AG08396 (cell line): ENCODE results near the gene IFNA5.

Experiments
- DNase-seq: peaks from one replicate; pipeline ENCODE4 v3.0.0; 2012; ENCODE audit warnings: low spot score, mixed read lengths

Gene IFNA5

DNA sequence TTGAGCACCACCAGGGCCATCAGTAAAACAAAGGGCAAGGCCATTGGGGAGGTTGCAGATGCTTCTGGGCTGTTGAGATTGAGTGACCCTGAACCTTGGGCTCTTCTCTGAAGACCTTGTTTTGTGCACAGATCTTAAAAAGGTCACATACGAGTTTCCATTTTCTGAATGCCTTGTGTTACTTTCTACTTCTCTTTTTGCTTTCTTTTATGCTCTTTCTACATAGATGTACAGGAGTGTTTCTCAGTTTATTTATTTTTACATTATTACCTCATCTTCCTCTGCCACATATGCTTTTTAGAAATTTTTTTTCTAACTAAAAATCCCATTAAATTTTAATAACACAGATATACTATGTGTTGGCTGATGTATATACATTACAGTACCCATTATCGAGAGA is at the start of gene IFNA5:
Gene IFNA5 (minus strand): TSS at position 101 of the 400 bp plus-strand sequence. CDS start 57 bp downstream, at position 44.
- no peak for DNase-seq

DNA sequence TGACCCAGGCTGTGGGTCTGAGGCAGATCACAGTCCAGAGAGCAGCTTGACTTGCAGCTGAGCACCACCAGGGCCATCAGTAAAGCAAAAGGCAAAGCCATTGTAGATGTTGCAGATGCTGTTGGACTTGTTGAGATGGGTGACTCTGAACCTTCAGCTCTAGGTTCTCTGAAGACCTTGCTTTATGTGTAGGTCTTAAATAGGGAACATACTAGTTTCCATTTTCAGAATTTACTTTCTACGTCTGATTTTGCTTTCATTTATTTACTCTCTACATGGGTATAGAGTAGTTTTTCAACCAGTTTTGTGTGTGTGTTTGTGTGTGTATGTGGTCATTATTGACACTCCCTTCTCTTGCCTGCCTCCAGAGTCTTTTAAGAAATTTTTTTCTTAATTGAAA is 45.7 kb upstream of the IFNA5 start, which contains the start of gene IFNA6:
Gene IFNA6 (minus strand): TSS at position 101 of the 400 bp plus-strand sequence. CDS start 0 bp downstream, at position 101.
- DNase-seq = no peak

DNA sequence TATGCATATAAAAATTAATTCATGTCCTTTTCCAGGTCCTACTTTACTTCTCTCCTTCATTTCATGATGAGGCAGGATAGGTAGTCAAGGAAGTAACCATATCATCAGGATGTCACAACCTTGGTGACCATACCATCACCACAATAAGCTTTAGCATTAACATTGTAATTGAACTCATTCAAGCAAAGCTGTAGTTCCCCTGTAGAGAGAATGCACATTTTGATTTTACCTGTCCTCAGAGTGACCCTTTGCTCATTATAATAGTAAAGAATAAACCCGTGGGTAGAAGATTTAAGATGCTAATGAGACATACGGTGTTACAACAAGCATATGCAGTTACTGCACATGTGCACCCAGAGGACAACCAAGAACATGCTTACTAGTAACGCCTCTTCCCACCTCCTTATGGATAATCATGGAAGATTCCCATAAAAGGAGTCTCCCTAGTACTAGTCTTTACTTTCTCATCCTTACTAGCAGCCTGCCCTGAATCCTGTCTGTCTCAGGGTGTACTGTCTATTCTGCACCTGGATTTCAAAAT is 43.4 kb upstream of the IFNA5 start:
- DNase-seq = no peak

DNA sequence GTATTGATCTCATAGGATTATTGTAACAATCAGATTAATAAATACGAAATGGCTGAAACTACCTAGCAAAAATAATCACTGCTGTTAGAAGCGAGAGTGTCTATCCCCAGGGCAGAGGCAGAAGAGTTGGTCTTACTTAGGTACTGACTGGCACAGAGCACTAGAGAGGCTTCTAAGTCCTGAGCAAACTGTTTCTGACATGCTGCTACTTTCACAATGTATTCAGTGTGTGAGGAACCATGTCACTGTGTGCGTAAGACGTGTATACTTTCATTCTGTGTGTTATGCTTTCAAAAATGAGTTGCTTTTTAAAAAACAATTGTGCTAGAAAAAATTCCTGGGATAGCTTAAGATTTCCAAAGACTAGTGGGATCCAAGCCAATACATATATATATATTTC is 35.6 kb upstream of the IFNA5 start:
- no peak for DNase-seq

DNA sequence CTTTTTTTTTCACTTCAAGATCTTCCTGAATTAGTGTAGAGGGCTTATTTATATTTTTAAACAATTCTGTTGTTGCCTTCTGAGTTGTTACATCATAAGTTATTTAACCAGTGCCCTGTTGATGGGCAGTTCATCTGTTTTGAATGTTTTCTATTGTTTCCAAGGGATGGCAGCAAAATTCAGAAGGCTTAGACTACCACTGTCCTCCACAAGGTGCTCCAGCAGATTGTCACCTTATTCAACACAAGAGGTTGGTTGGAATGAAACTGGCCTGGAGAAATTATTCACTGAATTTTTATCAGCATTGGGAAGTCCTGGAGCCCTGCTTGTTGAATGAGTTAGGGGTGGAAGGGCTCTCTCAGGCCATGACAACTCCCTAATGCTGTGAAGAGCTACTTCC is 31.3 kb upstream of the IFNA5 start:
- no peak for DNase-seq

DNA sequence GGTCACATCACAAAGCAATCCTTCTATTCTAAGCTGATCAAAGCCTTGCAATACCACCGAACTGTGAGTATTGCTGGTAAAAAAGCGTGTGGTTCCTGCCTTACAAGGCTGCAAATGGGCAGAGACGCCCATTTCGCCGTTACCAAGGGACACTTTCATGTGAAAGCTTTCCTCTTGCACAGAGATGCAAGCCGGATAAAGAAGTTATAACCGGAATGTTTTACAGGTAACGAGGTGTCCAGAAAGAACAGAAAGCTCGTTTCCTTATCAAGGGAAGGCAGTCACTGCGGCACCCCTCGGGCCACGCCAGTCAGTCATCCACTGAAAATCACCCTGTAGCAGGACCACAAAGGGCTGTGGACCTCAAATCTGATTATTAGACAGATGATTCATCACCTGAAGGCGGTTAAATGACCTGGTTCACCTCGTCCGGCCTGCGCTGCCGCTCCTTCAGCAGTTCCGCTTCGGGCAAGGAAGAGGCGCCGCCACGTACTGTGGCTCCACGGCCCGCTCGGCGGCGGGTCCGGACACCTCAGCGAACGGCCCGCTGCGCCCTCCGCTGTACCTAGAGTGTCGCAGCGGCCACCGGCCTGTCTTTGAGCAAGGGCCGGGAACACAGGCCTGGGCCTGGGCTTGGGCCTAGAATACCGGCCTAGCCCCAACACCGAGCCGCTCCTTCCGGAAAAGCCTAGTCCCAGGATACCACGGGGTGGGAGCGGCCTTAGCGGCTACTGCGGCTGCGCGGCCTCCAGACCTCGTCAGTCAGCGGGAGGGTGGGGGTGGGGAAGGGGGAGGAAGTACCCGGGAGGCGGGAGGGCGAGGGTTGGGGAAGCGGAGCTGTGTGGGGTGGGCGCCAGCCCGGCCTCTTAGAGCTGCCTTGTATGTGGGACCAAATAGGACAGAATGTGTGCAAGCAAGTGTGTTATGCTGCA is 29.9 kb upstream of the IFNA5 start, which contains the start of gene KLHL9:
Gene KLHL9 (minus strand): TSS at position 704 of the 932 bp plus-strand sequence. CDS start 545 bp downstream, at position 159.
- DNase-seq = peak; percentile 96

DNA sequence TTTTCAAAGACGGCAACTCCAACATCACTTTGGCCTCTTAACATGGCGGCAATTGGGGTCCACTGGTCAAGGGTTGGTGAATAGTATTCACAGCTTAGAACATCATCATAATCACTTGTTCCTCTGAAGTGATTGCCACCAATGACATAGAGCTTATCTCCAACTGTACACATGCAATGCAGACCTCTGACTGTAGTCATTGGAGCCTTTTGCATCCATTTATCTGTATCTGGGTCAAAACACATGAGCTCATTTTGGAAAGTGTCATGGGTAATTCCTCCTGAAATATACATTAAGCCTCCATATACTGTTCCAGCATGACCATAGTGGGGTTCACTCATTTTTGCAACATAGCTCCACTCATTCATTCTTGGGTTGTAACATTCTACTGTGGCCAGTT is 28.1 kb upstream of the IFNA5 start:
- no peak for DNase-seq

DNA sequence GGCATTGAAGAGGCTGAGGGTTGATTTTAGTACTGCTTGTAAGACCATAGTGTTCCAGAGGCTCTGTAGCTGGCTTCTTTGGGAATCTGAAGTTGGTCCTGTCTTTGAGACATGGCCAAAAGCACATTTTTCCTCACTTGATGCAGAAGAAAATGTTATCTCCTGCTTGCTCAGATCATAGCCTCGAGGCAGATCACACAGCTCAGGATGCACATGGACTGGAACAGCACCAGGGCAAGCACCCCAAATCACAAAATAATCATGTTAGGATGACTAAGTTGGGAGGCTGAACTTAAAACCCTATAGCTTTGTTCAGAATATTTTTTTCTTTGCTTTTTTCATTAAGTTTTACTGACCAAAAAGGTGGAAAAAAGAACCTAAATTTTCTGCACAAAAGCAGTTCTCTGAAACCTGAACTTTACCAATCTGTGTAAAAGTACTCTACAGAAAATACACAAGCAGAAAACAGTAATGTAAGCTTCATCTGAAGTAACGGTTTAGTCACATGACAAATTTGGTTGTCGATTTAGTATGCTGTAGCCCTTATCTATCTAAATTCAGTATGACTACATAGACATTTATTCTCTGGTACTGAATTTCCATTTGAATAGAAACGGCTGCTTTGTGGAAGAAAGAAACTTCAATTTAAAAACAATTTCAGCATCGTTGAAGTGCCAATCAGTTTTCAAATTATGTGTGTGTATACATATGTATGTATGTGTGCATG is 26.7 kb upstream of the IFNA5 start:
- no peak for DNase-seq

DNA sequence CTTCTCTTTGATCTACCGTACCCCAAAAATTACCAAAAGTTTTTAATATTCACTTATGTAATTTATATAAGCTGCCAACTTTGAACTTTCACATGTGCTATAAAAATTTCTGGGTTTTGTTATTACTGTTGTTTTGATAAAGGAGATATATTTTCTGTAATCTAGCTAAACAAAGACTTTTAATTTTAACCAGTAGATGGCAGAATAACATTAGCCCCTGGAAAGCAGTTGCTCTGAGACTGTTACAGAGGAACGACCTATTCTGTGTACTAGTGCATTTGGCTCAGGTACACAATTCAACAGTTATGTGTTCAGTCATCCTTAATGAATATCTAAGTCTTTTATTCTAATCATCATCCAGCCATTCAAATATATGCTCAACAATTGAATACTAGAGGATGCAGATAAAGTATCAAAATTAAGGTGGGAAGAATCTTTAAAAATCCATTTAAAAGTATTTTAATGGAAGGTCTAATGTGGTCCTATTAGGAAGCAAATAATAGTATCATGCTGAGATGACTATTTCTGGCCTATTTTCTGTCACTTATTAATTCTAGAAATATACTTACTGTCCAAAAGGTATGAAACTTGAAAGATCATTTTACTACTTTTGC is 21.5 kb upstream of the IFNA5 start:
- DNase-seq = peak; percentile 18

DNA sequence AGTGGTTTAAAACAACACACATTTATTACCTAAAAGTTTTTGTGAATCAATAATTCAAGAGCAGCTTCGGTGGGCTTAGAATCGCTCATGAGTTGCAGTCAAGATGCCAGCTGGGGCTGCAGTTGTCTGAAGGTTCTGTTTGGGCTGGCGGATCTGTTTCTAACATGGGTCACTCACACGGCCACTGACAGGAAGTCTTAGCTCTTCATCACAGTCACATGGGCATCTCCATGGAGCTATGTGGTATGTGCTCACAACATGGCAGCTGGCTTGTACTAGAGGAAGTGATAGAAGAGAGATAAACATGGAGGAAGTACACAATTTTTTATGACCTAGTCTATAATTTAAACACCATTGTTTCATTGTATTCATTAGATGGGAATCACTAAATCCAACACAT is 18.9 kb upstream of the IFNA5 start:
- no peak for DNase-seq

DNA sequence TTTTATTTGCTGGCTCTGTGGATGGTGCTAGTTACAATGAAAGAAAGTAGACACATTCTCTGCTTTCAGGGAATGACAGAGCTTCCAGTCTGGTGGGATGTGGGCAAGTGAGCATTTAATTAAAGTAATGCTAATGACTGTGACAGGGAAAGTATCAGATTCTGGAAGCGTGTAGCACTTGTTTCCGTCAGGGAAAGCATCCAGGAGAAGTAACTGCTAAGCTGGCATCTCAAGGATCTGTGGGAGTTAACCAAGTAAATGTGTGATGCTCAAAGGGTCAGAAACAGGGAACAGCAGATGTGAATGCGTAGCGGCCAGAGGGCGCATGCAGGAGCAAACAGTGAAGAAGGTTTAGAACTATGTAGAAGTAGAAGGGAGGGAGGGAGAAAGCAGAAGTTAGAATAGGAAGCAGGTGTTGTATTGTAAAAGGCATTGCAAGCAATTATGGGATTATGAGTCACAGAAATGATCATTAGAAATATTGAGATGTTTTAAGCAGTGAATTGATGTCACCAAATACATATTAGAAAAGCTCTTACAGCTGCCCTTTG is 17.9 kb upstream of the IFNA5 start:
- no peak for DNase-seq

DNA sequence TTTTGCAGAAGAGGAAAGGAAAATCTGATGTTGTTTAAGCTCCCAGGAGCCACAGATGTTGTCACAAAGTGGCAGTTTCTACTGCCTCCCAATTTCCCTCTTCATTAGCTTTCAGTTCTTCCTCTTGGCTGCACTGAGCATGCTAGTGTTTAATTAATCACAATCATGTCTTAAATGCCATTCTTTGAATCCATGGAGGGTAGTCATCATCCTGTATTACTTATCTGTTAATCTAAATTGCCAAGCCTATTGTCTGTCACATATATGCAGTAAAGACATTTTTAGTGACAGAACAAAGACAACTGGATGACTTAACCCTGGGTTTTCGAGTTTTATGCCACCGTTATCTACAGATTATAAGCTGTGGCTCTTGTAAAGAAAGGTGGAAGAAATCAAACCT is 15.4 kb upstream of the IFNA5 start:
- DNase-seq = no peak

DNA sequence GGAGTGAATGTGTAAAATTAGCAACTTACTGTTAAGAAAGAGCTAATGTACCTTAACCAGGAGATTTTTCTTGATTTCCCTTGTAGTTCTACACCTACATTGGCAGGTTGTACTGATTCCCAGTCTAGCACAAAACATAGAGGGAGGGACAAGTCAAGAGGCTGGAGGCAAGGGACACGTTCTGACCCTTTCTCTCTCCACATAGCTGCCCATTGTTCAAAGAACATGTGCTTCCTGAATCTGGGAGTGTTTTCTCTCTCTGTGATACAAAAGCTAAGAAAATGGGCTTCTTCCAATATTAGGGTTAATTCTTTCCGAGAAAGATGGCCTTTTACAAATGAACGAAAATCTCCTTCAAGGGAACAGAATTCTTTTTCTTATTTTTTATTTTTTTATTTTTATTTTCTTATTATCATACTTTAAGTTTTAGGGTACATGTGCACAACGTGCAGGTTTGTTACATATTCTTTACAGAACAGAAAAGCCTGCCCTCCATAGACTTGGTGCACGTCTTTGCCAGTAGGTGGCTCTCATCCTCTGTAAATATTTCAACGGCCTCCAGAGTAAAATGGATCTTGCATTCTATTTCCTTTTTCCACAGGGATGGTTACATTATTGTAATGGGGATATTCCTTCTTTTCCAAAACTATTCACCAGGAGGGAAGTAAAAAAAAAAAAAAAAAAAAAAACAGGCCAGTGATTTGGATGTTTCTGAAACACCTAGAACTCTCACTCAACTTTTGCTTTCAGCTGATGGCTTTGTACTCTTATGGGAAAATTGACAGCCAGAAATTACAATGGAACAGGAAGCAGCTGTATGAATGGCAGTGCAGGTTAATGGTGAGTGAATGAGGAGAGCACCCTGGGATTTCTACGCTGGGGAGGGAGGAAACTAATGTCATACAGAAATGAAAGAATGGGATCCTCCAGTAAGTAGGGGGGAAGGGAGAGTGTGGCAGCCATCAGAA is 13.1 kb upstream of the IFNA5 start:
- DNase-seq = peak; percentile 37

DNA sequence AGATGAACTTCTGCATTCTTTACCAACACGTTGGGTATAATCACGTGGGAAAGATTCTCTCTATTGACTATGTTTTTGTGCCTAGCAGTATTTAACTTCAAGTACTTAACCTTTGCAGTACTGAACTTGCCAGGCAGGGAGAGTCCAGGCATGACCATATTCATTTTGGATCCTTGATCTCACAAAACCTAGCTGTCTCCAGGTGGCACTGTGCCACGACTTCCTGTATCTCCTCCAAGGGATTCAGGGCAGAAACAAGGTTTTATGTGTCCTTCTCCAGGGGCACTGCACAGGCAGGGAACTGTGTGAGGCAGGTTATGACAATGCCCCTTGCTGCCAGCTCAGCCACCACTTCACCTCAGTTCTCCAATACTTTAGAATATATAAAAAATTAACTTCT is 11.7 kb upstream of the IFNA5 start:
- DNase-seq = no peak

DNA sequence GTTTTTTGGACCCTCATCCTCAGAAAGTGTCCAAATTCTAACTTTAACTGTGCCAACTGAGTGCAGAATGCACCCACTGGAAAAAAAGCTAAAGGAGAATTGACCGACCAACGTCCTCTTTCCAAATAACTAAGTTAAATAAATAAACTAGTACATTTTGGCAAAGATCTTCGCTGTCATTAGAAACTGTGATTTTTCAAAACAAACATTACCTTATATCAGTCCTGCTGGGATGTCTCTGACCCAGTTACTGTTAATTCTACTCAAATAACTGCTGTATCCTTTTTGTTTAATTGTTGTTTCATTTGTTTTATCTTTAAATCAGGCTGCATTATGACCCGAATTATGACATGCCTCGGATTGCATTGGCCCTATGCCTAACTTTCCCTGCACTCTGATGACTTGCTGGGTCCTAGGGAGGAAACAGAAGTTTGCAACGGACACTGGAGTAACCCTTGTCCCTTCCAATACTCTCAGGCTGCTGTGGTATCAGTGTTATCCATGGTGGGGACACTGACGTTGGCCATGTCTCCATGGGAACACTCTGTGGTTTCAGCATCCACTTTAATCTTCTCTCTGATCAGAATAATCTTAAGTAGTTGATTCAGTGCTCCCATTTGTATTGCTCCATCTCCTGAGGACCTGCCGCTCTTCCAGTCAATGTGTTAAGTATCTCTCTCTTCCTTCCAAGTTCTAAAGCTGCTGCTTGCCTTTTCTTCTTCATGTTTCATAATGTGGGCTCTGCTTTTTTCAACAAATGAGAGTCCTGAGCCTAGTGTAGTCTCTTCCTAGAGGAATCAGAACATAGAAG is 11.1 kb upstream of the IFNA5 start:
- DNase-seq = no peak

DNA sequence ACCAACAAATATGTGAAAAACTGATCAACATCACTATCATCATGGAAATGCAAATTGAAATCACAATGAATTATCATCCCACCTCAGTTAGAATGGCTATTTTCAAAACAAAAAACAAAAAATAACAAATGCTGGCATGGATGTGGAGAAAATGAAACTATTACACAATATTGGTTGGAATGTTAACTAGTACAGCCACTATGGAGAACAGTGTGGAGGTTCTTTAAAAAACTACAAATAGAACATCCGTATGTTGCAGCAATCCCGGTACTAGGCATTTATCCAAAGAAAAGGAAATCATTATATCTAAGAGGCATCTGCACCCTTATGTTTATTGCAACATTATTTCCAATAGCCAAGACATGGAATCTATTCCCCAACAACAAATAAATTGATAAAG is 9.0 kb upstream of the IFNA5 start:
- no peak for DNase-seq

DNA sequence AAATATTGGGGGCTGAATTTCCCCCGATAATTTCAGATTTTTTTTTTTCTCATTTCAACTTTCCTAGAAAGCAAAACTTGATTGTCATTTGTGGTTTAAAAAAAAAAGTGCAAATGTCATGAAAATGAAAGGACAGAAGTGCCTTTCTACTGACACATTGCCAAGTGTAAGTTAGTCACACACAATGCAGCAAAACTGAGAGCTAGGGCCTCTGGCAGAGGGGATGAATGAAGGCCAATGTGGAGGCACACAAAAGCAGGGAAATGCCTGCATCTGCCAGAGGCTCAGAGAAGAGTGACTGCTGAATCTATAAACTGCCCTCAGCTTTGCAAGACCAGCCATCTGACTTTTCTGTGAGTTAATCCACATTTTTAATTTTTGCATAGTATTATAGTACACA is 6.8 kb upstream of the IFNA5 start:
- DNase-seq = no peak

DNA sequence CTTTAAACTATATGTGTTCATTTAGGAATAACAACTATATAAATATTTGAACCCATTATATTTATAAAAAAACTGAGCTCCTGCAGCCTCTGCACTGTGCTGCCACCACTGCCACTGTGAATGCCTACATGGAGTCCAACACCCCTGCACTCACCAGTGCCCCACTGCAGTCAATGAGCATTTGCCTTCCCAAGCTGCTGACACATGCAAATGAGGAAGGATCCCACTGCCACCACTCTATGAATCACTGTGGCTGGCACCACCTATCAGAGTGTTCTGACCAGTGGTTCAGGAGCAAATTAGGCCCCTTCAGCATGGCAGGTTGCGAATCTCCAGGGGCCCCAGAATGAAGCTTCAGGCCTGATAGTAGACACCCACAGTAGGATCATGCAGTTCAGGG is 9.1 kb downstream of the IFNA5 start:
- no peak for DNase-seq

DNA sequence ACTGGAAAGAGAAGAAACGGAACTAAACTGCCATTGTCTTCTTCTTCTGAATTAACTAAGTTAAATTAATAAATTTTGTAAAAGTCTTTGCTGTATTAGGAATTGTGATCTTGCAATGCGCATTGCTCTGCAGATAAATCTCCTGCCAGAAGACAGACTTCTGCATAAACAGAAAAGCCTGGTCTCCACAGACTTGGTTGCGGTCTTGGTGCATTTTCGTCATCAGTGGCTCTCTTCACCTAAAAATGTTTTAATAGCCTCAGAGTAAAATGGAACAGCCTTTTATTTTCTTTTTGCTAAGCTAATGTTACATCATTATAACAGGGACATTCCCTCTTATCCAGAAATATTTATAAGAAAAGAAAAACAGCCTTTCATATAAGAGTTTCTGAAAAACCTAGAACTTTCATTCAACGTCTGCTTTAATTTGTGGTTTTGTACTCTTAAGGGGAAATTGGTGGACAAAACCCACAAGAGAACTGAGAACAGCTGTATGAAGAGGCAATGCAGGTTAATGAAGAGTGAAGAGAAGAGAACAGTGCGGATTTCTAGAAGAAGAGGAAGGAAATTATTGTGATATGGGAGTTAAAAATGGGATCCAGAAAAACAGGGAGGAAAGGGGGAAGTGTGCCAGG is 10.1 kb downstream of the IFNA5 start:
- no peak for DNase-seq
